NOMO-1 treated with DMSO at 0.1 percent for 48 hours (cell line): Measurements from ENCODE around the gene NOL12.
"Not testable (repeated sequence)": the region's sequence is repeated elsewhere in the genome, so short reads cannot be mapped to it uniquely, and the experiment has no call there.

Experiments
- DNase-seq: peaks from one replicate; lab custom pipeline; 2025; ENCODE audit not compliant: unreplicated experiment; lab: John Stamatoyannopoulos, UW

The NOL12 gene

DNA sequence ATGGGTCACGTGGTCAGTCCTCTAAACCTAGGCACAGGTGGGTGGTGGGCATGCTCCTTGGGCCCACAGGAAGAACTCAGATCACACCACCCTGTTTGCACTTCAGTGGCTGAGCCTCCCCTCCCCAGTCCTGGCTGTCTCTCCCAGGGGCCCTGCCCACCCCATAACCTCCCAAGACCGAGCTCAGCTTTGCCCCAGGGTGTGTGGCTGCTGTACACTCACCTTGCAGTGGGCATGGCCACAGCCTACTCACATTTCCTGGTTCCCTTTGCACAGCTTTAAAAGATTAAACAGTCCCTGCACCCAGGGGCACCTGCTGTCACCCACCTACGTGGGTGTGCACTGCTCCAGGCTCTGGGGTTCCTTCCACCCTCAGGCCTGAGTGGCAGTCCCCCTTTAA lies 24.5 kb downstream of the NOL12 start:
- no peak for DNase-seq

DNA sequence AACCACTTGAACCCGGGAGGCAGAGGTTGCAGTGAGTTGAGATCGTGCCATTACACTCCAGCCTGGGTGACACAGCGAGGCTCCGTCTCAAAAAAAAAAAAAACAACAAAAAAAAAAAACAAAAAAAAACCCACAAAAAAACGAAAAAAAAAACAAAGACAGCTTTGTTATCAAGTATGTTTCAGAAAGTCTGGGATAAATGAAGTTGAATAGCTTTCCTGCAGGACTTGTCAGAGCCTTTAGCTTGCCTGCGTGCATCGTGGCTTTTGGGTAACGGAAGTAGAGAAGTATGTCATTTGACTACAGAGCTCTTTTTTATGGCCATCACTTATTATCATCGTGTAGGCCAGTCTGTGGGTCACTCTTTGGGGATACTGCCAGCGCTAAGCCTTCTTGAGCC lies 25.3 kb downstream of the NOL12 start:
- DNase-seq = no peak

DNA sequence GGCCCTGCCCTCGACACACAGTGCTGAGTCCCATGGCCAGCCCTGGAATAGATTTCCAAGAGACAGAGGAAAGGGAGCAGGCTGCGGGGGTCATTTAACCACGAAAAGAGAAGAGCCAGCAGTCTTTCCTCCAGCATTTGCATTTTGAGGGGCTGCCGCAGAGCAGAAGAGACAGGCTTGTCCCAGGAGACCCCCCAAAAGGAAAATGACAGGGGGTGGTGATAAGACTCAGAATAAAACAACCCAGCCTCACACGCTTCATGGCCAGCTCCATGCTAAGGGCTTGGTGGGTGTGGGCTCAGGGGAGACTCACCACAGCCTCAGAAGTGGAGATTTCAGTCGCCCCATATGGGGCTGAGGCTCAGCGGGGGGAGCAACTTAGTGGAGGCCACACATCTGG lies 27.6 kb downstream of the NOL12 start:
- DNase-seq = no peak

DNA sequence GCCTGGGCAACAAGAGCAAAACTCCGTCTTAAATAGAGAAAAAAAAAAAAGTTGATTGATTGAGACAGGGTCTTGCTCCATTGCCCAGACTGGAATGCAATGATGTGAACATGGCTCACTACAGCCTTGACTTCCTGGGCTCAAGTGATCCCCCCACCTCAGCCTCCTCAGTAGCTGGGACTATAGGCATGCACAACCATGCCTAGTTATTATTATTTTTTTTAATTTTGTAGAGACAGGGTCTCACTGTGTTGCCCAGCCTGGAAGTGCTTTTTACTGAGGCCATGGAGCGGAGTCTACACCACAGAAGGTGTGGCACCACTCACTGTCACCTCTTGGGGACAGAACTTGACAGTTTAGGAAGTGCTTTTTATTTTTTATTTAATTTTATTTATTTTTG lies 28.5 kb downstream of the NOL12 start:
- DNase-seq = no peak

DNA sequence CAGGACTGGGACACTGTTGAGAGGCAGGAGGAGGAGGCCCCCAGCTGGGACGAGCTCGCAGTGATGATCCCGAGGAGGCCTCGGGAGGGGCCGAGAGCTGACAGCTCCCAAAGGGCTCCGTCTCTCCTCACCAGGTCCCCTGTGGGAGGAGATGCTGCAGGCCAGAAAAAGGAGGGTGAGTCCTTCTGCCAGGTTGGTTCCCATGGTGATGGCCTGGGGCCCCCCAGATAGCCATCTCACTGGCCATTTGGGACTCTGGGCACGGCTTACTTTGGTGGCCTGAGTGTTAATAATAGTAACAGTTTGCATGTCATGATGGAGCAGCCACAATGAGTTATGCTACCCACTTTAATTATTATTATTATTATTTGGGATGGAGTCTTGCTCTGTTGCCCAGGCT lies 29.6 kb downstream of the NOL12 start:
- no peak for DNase-seq

DNA sequence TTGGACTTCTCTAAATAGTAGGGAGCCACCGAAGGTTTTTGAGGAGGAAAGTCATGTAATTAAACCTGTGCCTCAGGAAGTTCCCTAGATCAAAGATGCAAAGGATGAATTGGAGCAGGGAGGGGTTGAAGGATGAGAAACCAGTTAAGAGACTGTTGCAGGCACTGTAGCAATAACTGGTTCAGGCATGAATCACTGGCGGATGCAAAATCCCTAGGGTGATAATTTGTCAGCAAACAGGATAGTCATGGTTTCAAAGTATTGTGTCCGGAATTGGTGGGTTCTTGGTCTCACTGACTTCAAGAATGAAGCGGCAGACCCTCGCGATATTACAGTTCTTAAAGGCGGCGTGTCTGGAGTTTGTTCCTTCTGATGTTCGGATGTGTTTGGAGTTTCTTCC lies 30.6 kb downstream of the NOL12 start:
- no peak for DNase-seq

DNA sequence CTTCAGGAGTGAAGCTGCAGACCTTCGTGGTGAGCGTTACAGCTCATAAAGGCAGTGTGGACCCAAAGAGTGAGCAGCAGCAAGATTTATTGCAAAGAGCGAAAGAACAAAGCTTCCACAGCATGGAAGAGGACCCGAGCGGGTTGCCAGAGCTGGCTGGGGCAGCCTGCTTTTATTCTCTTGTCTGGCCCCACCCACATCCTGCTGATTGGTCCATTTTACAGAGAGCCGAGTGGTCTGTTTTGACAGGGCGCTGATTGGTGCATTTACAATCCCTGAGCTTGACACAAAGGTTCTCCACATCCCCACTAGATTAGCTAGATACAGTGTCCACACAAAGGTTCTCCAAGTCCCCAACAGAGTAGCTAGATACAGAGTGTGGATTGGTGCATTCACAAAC lies 31.1 kb downstream of the NOL12 start:
- not testable (repeated sequence) for DNase-seq

DNA sequence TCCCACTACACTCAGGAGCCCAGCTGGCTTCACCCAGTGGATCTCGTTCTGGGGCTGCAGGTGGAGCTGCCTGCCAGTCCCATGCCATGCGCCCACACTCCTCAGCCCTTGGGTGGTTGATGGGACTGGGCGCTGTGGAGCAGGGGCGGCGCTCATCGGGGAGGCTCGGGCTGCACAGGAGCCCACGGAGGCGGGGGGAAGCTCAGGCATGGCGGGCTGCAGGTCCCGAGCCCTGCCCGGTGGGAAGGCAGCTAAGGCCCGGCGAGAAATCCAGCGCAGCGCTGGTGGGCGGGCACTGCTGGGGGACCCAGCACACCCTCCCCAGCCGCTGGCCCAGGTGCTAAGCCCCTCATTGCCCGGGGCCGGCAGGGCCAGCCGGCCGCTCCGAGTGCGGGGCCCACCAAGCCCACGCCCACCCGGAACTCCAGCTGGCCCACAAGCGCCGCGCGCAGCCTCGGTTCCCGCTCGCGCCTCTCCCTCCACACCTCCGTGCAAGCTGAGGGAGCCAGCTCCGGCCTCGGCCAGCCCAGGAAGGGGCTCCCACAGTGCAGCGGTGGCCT lies 31.7 kb downstream of the NOL12 start:
- not testable (repeated sequence) for DNase-seq

DNA sequence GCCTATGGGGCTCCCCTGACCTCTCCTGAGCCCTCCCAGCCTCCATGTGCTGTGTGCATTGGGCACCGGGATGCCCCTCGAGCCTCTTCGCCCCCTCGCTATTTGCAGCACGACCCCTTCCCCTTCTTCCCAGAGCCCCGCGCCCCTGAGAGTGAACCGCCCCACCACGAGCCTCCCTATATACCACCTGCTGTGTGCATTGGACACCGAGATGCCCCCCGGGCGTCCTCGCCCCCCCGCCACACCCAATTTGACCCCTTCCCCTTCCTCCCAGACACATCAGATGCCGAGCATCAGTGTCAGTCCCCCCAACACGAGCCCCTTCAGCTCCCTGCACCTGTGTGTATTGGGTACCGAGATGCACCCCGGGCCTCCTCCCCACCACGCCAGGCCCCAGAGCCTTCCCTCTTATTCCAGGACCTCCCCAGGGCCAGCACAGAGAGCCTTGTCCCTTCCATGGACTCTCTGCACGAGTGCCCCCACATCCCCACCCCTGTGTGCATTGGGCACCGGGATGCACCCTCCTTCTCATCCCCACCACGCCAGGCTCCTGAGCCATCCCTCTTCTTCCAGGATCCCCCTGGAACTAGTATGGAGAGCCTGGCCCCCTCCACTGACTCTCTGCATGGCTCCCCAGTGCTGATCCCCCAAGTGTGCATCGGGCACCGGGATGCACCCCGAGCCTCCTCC lies 39.6 kb downstream of the NOL12 start:
- DNase-seq = no peak

DNA sequence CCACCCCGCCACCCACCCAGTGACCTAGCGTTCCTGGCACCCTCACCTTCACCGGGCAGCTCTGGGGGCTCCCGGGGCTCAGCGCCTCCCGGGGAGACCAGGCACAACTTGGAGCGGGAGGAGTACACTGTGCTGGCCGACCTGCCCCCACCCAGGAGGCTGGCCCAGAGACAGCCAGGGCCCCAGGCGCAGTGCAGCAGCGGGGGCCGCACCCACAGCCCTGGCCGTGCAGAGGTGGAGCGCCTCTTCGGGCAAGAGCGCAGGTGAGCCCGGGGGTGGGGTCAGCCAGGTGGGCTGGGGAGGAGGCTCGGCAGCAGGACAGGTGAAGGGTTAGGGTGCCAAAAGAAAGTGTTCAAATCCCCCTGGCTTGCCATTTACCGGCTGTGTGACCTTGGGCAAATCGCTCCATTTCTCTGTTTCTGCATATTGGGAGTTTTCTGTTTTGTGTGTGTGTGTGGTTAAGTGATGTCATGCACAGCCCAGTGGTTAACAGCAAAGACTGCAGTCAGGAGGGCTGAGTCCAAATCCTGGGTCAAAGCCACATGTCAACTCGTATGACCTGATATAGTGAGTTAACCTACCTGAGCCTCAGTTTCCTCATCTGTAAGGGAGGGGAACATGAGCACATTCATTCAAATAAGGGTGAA lies 40.2 kb downstream of the NOL12 start:
- no peak for DNase-seq

DNA sequence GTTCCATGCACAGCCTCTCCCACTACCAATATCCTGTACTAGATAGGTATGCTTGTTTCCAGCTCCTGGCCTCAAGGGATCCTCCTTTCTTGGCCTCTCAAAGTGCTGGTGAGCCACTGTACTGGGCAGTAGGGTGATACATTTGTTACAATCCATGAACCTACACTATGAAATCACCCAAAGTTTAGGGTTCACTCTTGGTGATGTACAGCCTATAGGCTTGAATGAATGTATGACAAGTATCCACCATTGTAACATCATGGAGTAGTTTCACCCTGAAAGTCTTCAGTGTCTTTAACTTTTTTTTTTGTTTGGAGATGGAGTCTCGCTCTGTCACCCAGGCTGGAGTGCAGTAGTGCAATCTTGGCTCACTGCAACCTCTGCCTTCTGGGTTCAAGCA lies 42.5 kb downstream of the NOL12 start:
- DNase-seq = no peak

DNA sequence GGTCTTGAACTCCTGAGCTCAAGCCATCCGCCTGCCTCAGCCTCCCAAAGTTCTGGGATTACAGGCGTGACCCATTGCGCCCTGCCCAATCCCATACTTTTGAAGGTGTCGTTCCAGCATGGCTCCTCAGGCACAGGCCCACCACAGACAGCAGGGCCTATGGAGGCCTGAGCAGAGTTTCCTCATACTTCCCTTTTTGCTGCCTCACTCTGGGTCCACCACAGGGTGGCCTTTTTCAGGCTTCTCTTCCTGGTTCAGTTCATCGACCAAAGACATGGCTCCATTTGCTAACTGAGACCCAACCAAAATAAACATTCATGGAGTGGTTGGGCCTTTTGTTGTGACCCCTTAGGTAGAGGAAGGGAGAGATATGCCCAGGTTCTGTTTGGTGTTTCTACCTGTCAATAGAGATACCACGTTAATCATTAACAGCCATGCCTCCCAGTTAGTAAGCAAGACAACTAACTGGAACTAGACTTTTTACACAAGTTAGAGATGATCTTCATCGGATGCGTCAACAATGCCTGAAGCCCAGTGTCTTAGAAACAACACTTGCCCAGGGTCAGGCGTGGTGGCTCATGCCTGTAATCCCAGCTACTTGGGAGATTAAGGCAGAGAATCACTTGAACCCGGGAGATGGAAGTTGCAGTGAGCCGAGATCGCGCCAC lies 45.8 kb downstream of the NOL12 start:
- peak; percentile 82 for DNase-seq

DNA sequence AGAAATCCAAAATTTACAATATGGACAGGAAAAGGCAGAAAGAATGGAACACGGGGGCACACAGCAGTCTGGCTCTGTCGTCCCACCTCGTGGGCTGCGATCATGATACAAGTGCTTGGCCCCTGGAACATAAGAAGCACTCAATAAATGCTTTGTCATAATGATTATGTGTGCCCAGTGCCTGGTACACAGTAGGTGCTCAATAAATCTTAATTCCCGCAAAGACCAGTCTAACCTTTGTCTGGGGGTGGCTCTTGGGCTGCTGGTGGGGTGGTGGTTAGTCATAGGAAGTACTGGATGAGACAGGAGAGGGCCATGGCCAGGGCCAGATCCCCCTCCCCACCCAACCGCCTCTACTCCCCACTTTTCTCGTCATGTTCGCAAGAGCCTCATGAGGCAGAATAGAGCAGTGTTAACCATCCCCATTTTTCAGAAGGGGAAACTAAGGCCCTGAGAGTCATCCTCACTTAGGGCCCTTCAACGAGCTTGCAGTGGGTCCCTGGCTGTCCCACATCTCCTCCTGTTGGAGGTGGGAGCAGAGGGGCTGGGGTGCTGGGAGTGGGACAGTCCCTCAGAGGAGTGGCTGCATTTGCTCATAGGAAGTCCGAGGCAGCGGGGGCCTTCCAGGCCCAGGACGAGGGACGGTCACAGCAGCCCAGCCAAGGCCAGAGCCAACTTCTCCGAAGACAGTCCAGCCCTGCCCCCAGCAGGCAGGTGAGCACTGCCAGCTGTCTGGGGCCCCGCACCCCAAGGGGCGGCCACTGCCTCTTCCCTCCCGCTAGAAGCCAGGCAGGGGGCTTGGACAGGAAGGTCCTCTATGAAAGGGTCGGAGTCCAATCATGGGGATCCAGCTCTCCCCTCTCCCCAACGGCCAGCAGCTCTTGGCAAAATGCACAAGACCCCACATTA lies 46.8 kb downstream of the NOL12 start:
- no peak for DNase-seq

DNA sequence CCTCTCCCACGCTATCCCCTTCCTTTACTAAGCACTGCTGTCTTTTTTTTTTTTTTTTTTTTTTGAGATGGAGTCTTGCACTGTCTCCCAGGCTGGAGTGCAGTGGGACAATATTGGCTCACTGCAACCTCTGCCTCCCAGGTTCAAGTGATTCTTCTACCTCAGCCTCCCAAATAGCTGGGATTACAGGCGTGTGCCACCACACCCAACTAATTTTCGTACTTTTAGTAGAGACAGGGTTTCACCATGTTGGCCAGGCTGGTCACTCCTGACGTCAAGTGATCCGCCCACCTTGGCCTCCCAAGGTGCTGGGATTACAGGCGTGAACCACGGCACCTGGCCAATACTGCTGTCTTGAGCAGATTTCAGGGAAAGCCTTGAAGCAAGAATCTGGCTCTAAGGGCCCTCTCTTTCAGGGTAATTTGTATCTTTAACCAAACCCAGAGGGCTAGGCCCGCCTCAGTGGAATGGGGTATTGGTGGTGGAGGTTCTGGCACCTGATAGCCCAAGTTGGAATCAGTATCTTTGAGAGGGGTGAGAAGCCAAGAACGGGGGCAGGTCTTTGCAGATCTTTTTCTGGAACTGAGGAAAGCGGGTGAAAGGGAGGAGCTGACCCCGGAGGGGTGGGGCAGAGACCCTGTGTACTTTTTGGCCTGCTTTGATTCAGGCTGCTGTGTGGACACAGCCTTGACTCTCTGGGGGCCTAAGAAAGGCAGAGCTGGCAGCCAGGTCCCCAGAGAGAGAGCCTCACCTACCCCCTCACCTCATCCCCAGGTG lies 47.7 kb downstream of the NOL12 start:
- DNase-seq = no peak

DNA sequence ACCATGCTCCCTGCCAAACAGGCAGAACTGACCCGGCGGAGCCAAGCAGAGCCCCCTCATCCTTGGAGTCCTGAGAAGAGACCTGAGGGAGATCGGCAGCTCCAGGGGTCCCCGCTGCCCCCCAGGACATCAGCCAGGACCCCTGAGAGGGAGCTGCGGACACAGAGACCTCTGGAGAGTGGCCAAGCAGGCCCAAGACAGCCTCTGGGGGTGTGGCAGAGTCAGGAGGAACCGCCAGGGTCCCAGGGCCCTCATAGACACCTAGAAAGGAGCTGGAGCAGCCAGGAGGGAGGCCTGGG lies 48.2 kb downstream of the NOL12 start:
- no peak for DNase-seq

DNA sequence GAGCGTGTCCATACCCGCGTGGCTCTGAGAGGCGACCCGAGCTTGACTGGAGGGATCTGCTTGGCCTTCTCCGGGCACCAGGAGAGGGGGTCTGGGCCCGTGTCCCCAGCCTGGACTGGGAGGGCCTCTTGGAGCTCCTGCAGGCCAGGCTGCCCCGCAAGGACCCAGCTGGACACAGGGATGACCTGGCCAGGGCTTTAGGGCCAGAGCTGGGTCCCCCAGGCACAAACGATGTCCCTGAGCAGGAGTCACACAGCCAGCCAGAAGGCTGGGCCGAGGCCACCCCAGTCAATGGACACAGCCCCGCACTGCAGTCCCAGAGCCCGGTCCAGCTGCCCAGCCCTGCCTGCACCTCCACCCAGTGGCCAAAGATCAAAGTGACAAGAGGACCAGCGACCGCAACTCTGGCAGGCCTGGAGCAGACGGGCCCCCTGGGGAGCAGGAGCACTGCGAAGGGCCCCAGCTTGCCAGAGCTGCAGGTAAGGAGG lies 48.9 kb downstream of the NOL12 start:
- DNase-seq = no peak

DNA sequence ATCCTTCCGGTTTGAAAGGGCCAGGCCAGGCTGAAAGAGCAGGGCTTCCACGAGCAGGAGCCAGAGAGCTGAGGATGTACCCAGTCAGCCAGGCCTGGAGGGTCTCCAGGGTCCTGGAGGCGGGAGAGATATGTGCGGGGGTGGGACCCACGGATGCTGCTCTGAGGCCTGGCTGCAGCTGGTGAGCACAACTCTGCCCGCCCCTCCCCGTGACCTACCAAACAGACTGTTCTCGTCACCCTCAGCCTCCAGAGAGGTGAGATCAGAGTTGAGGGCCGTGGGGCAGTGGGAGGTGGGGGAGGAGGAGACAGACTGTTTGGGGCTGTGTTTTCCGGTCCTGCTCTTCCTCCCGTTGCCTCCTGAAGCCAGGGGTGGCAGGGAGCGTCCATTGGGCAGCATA lies 52.9 kb downstream of the NOL12 start:
- no peak for DNase-seq

DNA sequence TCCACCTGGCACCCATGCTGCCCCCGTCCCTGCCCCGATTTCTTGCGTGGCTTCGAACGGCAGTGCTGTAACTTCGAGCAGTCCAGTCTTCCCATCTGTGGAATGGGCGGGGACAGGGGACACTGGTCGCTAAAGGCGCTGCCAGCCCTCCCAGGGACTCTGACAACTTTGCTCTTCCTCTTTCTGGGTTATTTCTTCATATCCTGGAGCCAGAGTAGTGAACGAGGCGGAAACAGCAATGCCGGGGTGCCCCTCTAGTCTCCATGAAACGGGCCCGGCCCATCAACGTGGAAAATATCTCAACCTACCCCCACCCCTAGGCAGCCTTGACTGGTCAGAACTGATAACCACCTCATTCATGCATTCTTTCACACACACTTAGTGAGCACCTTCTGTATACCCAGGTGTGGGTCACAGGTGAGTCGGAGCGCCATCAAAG lies 53.5 kb downstream of the NOL12 start:
- DNase-seq = peak; percentile 94

DNA sequence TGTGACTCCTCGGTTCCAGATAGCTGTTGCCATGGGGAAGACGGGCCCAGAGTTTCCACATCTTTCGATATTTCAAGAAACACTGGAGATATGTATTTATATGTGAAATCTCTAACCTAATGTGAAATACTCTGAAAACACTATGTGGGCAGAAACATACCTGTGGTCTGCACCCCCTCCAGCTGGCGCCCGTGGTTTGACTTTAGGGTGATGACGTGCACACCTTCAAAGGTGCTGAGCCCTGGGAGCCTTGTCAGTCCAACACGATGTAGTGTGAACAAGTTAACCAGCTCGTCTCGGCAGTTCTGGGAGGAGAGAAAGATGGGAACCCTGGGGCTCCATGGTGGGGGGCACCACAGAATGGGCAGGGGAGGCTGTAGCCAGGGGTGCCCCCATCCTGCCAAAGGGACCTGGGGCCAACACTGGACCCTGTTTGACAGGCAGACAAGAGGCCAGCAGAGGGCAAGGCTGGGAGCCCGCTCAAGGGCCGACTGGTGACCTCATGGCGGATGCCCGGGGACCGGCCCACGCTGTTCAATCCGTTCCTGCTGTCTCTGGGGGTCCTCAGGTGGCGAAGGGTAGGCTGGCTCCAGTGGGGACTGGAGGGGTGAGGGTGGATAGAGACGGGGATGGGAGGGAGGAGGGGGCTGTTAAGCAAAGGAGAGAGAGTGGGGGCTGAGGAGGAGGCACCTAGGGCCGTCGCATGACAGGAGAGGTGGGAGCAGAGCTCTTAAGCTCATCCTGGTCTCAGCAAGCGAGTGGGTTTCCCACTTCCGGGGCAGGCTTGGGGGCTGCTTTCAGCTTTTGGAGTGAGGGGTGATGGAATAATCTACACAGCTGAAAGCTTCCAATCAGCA lies 54.5 kb downstream of the NOL12 start:
- no peak for DNase-seq
